Raji (cell line): ENCODE data around the gene TPPP2.

Experiments used
- POLR2A ChIP-seq: IDR thresholded peaks from 2 replicates; pipeline ENCODE4 v1.6.1; 2011; ENCODE audit warnings: low read depth, low read length, control low read depth; ENCODE audit not compliant: insufficient read depth

TPPP2 gene

DNA sequence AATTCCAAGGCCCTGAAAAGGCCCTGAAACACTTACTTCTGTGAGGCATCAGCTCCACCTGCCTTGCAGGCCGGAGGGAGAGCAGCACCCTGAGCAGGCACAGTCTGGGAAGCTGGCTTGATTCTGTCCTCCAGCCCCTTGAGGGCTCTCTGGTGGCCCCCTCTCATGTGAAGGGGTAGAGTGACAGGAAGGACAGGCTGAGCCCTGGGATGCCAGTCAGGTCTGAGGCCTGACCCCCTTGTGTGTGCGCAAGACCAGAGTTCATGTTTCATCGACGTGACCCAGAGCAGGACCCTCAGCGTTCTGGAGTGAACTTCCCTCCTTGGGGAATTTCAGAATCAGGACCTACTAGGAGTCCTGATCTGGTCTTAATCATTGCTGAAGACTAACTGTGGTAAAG is 28.9 kb downstream of the TPPP2 start:
- no peak for TF ChIP-seq POLR2A

DNA sequence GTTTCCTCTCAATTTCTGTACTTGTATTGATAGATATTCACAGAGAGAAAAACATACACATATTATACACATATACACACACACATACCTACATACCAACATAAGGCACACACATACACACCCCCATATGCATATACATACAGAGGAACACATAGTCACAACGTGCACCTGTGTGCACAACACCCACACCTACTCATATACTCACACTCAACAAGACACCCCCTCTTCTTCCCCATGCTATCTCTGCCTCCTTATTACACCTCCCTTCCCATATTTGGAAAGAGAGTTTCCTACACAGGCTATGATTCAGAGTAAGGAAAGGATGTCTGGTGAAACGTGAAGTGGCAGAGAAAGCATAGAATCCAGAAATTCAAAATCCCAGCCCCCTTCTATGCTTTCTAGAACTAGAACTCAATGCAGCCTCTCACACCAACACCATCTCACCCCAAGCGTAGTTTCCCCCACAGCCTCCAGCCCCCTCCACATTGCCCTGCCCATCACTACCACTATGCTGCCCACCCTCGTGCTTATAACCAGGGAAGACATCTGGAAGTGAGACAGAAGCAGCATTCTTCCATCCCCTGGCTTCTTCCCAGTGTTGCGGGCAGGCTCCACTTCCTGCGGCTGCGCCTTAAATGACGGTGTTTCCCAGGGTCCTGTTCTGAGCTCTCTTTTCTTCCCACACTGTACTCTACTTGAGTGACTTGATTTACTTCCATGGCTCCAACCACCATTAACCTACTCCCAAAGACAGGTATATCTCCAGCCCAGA is 30.0 kb downstream of the TPPP2 start:
- TF ChIP-seq POLR2A, result no peak

DNA sequence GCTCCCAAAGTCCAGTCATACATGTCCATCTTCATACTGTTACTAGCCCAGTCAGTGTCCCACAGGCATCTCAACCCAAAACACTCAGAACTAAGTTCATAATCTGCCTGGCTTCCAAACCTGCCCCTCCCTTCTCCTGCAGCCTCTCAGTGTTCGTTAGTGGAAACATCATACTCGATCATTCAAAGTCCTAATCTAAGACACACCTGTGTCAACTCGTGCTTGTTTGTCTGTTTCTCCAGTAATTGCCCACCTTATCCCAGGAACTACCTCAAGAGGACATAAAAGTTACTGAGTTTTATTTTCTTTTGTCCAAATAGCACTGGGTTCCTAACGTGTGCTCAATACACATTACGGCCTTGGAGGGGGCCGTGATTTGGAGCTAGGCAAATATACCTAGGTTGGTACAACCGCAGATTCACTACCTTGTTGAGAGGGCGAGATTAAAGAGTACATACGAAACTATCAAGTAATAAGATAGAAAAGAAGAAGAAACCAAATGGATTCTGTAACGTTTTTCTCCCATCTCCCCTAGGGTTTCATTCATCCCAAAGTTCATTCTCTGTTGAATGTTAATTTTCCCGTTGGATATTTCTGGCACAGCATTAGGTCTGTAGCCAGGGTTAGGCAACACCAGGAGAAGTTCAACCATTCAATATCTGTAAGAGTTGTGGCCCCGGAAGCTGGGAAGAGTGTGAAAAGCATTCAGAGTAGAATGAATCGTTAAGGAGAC is 30.8 kb downstream of the TPPP2 start:
- TF ChIP-seq POLR2A, result no peak

DNA sequence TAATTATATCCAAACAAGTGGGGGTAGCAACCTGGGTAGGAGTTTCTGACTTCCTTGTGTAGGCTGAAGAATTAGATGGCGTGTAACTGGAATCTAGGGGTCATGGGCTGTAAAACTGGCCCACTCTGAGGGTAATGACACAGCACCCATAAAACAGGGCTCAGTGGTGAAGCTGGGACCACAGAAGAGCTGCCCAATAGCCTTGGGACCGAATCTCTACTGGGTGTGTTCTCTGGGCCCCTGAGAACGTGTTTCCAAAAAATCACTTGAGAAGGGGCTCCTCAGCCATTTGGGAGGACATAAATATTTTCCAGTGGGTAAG is 31.3 kb downstream of the TPPP2 start:
- no peak for TF ChIP-seq POLR2A

DNA sequence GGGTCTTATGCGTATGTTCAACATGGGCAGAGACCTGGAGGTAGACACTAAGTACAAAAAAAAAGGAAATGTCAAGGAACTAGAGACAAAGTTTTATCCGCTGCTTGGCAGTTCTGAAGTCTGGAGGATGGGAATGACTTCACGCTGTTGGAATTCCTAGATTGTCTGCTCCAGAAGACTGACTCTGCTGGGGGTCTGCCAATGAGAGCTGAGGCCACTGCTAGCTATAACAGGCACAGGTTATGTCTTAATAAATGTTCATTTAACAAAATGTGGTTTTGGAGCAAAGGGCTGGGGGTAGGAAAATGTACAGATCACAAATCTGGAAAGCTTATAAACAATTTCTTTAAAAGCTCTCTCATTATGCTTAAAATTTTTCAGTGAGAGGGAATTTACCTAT is 33.5 kb downstream of the TPPP2 start:
- TF ChIP-seq POLR2A, result no peak

DNA sequence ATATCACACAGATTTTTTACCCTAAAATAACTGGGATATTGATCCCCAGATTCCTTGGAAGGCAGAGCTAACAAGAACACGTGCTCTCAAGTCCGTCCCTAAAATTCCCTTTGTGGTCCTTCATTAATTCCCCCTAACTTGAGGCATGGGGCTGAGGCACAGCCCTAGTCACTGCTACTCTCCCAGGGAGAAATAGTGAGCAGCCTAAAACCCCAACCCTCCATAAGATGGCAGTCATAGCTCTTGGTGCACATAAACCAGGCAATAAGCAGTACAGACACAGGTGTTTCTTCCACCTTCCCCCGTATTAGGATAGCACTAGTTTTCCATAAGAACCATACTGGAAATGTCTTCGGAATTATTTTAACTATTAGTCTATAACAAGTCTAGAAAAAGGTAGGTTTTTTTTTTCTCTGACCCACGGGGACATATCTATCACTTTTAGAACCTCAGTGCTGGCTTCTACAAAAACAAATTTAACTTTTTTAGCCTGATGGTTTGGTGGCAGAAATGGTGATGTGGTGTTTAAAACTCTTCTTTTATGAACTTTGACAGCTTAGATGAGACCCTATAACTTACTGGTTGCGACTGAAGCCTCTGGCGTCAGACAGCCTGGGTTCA is 37.0 kb downstream of the TPPP2 start:
- no peak for TF ChIP-seq POLR2A

DNA sequence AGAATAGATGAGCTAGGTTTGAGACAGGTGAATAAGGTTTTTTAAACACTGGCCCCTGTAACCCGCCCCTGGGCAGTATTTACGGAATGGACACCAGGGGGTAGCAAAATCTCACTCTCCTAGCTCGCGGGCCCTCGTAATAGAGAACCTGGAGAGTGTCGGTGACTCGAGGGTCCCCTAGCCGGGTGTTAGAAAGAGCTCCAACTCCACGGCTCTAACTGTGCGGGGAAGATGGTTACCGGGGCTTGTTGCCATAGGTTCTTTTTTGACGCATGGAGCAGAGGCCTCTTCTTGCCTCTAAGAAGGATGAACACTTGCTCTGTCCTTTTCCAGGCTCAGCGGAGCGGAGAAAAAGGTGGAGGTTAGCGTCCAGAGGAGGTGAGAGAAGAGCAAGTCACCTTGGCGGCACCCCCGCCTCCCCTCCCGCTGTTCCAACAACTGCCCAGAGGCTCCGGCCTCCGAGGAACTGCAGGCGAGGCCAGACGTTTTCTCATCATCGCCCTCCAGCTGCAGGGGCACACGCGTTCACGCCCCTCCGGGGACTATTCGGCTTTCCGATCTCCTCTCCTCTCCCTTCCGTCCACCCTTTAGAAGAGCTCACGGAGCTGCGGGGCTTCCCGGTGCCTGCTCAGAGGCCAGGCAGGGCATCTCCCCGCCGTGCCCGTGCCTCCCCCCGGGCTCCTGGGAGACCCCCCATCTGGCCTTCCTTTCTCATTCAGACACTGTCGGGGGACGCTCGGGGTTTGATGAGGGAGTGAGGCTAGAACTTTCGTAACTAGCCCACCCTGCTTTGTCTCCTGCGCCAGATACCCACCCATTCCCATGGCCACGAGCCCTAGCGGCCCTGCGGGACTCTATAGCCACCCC is 38.7 kb downstream of the TPPP2 start:
- no peak for TF ChIP-seq POLR2A

DNA sequence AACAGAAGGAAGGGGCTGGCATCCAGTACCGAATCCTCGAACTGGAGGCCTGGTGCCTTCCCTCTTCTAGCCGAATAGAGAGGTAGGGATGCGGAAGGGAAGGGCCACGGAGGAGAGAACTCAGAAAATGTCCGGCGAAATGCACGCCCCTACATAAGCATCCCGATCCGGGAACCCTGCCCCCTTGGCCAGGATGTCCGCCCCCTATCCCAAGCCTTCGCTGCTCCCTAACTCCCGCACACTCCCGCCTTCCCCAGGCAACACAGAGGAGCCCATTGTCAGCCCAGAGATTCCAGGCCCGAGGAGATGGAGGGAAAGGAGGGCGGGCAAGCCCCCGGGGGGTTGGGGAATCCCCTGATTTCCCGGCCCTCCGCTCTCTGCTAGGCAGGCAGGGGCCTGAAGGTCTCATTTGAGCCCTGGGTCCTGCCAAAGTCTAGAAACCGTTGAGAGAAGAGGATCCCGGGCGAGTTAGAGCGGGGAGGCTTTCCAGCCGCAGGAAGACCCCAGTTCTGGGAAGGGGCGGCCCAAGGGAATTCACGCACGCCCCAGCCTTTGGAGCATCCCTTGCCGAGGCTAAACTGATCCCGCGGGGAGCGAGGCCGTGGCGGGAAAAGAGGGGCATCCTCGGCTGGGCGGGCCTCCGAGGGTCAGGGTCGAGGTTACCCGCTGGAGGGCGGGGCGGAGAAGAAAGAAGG is 39.5 kb downstream of the TPPP2 start:
- TF ChIP-seq POLR2A, result no peak

DNA sequence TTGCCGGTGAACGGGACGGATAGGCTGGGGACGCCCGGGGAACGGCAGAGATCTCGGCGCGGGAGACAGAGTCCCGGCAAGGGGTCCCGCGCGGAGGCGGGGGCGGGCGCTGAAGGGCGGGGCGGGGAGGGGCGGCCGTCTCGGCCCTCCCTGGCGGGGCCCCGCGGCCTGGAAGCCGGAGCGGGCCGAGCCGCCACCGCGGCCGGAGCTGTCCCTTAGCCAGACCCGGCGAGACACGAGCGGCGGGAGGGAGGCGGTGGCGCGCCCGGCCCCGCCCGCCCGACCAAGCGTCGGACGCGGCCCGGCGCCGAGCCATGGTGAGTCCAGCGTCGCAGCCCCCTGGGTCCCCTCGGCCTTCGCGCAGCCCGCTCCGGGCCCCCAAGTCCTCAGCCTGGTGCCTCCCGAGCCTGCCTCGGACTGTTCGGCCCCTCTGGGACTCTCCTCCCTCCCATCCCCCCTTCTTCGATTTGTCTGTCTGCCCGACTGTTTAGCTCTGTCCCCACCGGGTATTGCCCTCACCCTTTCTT is 40.1 kb downstream of the TPPP2 start, which contains the start of gene ARHGEF40:
ARHGEF40 (plus strand) TSS at position 222 of the 527 bp plus-strand sequence; CDS start at position 315, 93 bp downstream.
- no peak for TF ChIP-seq POLR2A

DNA sequence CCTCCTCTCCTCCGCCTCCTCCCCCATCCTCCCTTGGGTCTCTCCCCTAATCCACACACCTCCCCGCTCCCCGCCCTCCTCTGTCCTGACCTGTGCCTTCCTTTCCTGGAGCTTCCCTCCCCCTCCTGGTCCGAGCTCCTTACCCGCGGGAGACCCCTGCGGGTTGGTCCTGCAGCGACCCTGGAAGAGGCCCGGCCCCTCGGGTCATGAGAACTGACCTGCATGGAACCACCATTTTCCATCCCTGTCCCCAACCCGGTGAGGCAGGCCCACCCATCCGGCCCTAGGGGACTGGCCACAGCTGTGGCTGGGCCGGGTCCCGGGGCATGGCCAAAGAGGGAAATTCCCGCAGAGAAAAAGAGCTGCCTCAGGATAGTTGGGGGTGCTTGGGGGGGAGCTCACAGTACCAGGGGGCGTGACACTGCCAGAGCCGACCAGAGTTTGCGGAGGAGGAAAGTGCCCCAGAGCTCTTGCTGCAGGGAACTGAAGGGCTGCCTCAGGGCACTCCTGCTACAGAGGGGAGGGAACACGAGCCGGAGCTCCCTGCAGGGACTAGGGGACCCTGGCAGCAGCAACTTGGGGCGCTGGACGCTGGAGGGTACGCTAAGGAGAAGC is 40.7 kb downstream of the TPPP2 start:
- no peak for TF ChIP-seq POLR2A

DNA sequence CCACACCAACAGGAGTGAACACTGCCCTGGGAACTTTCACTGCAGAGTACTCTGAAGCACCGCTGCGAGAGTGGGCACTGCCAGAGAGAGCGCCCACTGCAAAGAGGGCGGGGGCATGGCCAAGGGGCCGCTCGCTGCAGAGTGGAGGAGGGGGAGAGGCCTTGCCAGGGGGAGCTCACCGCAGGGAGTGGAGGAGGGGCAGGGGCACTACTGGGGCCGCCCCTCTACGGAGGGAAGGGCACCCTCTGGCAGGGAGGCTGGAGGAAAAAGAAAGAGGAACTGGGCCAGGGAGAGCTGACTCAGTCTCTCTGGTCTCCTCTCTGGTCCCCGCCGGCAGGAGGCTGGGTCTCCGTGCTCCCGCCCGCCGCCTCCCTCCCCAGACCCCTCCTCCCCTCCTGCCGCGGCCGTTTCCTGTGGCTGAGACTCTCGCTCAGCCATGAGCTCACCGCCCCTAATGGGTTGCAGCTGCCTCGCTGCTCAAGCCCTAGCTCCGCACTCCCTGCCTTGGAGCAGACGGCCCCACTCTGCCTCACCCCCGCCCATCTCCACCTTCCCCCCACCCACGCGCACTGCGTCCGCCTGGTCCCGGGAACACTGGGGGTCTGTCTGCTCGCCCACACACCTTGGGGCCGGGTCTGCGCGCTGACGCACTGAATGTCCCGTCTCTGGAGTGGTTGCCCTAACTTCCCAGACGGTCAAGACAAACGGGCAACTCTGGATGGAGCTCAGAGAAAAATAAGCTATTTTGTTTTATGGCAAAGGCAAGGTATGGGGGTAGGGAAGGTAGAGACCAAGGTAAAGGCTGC is 41.4 kb downstream of the TPPP2 start:
- TF ChIP-seq POLR2A, result peak; percentile 53

DNA sequence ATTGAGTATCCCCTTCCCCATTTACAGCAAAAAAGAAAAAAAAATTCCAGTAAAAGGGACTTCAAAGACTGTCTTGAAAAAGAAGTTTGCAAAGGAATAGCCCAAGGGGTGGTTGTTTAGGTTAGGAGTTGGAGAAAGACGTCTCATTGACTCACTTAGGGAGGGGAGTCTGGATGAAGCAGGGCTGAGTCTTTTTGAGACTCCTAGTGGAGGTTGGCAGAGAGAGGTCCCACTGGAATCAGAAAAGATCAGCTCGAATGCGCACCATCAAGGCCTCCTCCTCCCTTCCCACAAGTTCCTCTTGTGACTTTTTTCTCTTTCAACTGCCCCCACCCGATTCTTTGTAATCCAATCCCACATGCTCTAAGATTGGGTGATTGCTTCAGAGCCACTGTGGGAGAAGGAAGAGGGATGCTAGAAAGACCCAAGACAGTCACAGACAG is 42.0 kb downstream of the TPPP2 start:
- TF ChIP-seq POLR2A, result no peak

DNA sequence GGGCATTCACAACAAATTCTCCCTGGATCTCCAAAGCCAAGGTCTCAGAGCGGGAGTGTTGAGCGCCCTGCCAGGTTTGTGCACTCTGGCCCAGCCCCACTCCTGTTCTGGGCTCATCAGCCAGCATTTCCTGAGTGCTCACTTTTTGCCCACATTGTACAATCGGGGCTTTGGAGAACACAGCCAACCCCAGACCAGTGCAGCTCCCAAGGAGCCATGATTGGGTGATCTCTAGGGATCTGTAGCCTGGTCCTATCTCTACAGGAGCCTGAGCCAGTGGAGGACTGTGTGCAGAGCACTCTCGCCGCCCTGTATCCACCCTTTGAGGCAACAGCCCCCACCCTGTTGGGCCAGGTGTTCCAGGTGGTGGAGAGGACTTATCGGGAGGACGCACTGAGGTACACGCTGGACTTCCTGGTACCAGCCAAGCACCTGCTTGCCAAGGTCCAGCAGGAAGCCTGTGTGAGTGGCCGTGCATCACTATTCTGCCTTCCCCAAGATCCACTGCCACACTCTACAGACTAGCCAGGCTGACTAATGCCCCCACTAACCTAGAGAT is 42.8 kb downstream of the TPPP2 start:
- no peak for TF ChIP-seq POLR2A
